HG02840 (cell line): ENCODE results near the gene KCNT2.

ENCODE experiments used
- ATAC-seq: cut with Tn5 transposase; IDR thresholded peaks from one replicate; pipeline ENCODE4 v1.9.1; 2021; ENCODE audit warnings: mild to moderate bottlenecking, moderate library complexity, moderate number of reproducible peaks; ENCODE audit not compliant: unreplicated experiment, low FRiP score

The KCNT2 gene

DNA sequence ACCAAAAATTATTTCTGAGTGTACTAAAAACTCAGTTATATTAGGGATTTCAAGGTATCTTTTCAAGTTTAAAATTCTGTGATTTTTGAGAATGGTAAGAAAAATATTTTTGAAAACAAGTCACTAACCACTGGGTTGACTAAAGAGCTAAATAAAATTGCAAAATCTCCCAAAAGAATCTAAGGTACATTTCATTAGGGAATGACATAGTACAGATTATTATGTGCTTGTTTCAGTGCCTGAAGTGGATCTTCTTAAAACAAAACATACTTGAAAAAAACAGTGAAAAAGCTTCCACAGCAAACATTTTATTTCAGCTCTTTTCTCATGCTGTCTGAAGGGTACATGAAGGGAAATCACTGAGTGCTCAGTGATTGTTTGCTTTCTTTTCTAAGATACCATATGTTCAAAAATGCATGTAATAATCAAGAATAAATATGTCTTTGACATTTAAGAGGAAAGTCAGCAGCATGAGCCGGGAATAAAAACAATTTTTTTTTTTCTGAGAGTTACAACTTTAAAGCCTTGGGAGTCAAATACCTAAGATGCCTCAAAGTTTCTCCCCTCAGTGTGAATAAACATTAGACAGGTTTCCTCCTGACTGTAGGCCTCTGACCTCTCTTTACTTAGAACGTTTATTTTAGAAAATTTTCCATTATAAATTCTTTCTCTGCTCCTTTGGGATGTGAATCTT, 200.7 kb downstream of the KCNT2 start:
- ATAC-seq: no peak

DNA sequence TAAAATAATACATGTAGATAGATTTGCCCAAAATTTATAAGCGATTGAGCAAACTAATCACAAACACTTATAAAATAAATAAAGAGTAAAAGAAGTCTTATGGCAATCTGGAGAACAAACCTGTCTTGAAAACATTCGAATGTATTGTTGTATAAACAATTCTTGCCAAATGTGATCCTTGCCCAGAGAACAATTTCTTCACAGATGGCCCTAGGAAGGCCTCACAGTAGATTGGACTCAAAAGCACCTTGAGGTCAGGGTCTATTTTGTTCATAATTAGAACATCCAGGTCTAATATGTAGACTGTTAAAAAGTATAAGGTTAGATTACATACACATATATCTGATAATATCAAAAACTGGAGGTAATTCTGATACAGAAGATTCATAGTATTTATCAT, 202.4 kb downstream of the KCNT2 start:
- ATAC-seq: no peak

DNA sequence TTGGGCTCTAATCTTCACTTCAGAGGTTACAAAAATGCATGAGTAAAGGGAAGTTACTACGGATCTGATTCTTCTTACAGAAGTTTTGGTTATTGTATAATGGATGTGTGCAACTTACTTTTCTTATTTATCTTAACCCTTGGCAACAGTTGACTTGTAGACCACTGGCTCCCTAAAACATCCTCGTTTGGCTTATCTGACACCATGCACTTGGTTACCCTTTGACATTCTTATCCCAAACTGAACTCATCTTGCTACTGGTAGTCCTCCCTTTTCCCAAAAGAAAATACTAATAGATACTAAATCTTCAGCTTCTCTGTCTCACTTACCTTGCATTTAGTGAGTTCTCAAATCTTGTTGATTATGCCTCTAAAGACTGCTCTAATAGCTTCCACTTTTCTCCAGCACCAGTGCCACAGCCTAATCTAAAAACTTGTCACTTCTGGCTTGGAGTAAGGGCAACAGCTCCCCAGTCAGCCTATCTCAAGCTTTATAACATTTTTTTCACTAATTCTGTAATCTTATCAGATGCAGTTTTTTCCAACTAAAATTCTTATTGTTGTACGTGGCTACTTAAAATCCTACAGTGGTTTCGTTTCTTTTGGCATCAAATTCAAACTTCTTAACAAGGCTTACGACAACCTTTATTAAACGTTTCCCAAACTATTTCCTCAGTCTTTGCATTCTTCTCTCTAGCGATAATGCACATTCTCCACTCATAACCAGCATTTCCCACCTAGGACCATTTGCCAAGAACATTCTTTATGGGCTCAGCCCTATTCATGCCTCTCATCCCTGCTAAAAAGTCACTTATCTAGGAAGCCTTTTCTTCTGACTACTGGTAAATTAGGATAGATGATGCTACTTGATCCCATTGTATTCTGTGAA, 204.2 kb downstream of the KCNT2 start:
- ATAC-seq: no peak

DNA sequence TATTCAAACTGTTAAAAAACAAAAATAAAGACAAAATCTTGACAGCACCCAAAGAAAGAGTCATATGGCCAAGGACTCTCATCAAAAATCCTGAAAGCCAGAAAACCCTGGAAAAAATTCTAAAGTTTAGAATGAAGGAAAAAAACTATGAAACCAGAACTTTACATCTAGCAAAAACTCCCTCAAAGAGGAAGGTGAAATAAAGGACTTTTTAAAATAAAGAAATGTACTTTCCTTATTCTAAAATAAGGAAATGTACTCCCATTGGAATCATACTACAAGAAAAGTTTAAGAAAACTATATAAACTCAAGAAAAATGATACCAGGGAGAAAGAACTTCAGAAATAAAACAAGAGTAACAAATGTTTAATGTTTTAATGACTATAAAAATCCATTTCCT, 206.3 kb downstream of the KCNT2 start:
- ATAC-seq: no peak

DNA sequence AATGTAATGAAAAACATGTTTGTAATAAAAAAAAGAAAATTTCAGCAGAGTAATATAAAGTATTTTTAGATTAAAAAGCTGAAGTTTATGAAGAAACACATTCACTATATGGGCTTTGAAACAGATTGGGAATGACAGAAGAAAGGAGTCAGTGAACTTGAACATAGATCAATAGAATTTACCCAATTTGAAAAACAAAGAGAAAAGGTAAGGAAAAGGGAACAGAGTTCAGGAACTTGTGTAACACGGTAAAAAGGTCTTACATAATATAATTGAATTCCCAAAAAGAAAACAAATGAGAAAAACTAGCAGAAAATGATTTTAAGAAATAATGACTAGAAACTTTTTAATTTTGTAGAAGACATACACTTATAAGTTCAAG, 206.8 kb downstream of the KCNT2 start:
- no peak for ATAC-seq

DNA sequence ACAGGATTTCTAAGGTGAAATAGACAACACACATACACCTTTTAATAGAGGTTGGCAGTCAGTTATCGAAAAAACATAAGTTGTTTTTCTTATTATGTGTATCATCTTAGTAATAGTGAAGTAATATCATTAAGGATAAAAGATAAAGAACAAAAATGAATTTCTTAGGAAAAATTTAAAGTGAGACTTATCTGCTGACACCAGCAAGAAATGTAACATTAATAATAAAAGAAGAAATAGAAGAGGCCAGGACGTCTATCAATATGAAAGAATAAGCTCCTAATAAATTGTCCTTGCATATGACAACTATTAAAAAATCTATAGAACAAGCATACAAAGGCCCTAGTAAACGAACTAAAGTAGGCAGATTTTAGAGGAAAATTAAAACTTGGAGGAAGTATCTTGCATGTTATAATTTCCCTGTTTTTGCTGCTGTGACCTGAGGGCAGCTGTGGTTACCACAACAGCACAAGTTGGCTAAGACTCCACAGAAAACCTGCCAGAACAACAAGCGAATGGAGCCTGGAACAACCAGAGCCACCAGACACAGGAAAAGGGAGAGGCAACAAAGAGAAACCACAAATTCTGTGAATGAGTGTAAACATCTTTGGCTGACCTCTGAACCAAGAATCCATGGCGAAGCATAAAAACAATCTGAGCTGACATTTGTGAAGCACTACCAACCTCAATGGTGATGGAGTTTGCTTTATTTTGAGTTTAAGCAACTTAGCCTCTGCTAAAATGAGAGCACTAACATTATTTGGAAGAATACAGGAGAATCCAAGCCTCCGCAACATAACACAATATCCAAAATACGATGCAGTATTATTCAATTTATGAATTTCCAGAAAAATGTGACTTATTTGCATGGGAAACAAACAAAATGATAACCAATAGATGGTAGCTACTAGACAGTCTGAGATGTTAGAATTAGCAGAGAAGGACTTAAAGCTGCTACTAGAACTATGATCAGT, 207.5 kb downstream of the KCNT2 start:
- ATAC-seq: no peak

DNA sequence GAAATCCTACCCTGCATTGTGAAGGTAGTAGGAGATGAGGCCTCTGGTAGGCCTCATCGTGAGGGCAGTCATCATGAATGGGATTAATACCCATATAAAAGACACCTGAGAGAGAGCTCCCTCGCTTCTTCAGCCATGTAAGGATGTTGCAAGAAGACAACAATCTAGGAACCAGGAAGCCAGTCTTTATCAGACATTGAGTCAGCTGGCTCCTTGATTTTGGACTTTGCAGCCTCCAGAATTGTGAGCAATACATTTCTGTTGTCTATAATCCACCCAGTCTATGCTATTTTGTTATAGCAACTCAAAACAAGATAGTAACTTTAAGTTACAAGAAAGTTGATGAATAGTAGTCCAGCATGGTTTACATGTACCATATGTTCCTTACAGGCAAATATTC, 208.5 kb downstream of the KCNT2 start:
- ATAC-seq: no peak

DNA sequence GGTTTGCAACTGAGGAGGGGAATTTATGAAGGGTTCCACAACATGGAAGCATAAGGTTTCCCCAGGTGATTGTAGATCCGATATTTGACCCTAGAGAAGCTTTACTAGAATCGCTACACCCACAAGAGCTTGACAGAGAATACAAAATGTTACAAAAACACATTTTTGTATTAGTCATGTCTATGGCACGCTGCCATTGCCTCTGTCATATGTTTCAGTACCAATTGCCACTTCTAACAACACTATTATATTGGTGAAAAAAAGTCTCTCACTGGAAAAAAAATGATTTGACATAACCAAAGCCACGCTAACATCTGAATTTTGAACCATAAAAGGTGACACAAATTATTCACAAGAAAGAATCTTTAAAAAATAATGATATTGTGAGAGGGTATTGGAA, 214.5 kb downstream of the KCNT2 start:
- ATAC-seq: no peak

DNA sequence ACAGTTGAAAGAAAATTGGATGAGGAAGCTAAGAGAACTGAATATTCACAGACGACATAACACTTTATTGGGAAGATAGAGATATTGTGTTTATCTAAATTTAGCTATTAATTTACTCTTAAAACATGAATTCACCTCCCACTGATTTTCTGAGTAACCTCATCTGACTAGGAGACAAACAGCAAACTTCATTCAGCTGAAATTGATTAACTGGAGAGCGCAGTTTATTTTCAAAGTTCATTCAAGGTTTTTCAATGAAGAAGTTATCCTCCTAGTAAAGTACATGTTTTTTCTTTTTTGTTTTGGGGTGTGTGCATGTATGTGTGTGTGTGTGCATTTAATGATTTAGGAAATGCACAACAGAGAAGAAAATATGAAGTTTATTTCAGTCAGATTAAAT, 215.0 kb downstream of the KCNT2 start:
- ATAC-seq: no peak

DNA sequence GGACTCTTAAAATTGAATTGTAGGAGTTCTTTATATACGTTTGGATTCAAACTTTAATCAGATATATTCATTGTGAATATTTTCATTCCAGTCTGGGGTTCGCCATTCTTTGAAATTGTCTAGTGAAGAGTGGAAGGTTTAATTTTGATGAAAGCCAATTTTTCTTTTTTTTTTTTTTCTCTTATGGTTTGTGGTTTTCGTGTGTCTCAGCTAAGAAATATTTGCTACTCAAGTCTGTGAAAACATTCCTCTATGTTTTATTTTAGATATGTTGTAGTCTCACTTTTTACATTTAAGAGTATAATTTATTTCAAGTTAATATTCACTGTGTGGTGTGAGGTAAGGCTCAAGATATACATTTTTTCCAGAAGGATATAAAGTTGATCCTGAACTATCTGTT, 220.5 kb downstream of the KCNT2 start:
- no peak for ATAC-seq

DNA sequence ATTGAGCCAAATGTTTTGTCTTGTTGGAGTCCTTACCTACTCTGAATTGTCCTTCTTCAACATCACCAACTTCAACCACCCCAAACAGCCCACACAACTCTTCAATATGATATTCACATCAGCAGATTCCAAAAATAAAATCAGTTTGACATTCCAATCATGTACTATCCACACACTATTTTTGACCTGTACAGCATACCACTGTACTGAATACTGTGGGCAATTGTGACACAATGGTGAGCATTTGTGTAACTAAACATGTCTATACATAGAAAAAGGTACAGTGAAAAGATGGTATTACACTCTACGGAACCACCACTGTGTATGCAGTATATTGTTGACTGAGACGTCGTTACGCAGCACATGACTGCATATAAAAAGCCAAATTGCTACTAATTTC, 223.1 kb downstream of the KCNT2 start:
- ATAC-seq: no peak

DNA sequence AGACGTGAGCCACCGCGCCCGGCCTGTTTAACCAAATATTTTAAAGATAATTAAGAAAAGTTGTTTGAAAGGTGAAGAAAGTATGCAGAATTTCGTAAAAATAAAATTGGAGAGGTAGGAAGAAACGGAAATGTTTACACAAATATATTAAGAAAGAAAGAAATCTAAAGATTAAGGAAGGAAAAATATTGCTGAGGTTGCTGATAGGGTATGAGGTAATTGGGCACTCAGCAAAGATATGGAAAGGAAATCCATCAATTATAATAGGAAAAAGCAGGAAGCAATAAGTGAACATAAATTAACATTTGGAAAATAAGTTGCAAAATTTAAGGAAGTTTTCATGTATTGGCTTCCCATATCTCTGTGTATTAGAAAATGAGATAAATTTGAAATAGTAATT, 225.9 kb downstream of the KCNT2 start:
- ATAC-seq: no peak

DNA sequence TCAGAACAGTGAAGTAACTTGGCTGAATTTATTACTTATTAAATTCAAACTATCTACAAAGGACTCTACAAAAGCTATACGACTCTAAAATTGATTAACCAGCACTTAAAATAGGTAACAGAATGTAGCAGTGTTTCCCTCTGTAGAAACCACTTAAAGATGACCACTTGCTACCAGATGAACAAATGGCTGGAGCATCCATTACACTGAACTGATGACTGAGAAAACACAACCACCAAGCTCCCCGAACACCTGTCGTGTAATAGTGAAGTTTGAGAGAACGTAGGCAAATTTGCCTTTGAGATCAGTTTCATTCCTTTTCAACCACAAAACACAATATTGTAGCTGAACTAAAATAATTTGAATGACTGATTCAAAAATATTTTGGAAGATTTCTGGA, 226.7 kb downstream of the KCNT2 start:
- ATAC-seq: no peak

DNA sequence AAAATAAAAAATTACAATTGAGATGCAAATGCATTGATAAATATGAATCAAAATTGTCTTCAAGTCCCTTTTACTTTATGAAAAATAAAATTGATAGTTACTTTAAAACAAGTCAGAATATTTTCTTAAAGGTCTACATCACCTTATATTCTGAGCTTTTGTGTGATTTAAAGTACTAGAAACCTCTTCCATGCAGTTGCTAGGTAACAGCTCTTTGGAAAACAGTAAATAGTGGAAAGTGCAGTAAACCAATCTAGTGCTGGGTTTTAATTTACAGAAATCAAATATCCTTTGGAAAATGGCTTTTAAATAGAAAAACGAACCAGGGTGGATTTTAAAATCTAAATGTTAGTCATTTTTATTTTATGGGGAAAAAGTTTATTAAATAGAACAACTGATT, 227.9 kb downstream of the KCNT2 start:
- no peak for ATAC-seq

DNA sequence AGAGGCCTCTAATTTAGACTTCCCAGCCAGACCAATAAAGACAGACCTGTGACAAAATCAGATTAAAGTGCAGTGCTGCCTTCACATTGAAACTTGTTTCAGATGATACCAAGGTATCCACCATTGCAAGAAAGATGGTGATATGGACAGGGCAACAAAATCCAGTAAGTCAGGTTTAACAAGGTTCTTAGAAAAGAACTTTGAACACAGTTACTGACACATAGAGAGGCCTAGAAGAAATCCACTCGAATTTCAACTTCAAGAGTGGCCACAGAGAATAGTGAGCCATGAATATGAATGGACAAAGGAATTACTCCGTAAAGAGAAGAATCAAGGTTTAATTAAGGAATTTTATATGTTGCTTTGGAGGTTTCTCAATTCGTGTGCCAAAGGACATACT, 230.4 kb downstream of the KCNT2 start:
- no peak for ATAC-seq

DNA sequence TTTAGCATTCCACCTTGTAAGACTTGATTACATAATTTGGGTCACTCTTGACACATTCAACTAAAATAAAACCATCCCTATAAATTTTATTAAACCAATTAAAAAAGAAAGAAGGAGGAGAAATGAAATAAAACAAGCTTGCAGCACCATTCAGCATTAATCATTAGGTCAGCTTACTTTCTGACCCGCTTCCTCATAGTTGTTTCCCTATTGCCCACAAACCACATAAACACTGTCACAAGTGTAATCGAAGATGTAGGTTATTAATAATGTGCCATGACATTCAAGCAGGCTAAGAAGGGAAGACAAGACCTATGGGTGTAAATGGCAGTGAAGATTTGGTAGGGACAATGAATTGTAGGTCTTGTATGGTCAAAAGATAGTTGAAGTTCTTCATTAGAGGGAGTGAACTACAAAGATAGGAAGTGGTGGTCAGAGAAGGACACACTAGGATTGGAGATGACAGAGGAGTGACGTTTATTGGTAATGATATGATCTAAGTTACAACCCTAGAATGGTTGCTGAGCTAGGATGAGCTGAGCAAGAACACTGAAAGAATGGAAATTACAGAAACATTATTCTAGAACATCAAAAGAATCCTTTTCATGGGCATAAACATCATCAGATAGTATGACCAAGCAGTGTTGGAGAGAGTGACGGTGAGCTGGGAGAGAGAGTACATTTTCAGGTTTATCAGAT, 231.5 kb downstream of the KCNT2 start:
- no peak for ATAC-seq

DNA sequence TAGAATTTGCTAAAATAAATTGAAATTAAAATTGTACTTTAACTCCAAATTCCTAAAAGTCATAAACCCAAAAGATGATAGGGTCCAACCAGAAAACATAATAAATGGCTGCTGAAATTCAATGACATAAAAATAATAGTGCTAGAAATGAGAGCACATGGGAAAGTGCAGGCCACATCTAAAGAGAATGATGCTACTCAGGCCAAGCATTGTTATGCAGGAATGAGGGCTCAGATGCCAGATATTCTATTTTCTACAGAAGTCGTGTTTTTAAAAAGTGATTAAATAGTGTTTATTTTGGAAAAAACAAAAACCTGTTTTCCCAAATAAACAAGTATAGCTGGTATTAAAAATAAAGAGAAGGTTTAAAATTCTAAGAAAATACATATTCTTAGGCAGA, 234.4 kb downstream of the KCNT2 start:
- no peak for ATAC-seq

DNA sequence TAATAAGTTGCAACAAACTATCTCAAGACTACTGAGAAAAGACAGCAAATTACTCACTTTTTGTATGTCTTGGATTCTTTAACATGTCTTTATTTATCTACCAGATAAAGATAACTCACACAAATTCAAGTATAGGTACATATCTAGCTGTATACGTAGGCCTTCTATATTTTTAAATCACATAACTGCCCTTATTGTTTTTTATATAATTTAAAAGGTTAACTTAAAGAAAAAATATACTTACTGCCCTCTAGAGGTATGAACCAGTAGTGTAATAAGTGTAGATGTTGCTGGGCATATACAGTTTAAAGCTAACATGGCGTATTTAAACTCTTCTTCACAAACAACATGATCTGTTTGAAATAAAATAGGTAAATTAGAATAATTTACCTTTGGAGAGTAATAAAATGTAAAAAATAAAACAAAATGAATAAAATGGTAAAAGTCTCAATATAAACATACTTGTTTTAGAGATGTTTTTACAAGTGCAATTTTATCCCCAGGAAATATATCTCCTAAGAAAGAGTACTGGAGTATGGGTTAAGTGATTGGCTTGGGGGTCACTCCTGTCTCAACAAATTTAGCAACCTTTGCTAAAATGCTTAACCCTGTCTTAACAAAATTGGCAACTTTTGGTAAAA, 235.2 kb downstream of the KCNT2 start:
- ATAC-seq: peak; percentile 60

DNA sequence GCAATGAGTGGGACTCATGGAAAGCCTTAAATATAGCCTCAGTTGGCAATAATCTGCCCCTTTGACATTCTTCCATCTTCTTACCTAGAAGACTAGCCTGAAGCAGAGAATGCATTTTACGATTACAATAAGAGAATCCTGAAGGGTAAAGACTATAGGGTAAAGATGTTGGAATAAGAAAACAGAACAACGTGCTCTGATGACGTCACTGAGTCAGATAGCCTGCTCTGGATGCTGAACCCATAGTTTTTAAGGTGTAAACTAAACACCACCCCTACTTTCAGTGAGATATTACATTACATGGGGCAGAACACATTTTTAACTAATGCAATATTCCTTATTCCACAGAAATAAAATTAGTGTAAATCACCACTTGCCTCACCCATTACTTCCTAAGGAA, 240.4 kb downstream of the KCNT2 start:
- no peak for ATAC-seq
